CD14-positive monocyte (primary cell): ENCODE data around the gene UBE2M. TPM values are rescaled to one million over a fixed set of nuclear protein-coding genes. Genes with fewer than 3 reads are reported as not detected.

Source experiments
- DNase-seq, 3 donors: peaks; one replicate each; pipeline ENCODE4 v3.0.0-alpha.2; 2011 to 2022
- H2AFZ ChIP-seq: 2 replicates; pipeline ENCODE4 v1.6.0; 2012; ENCODE audit warnings: mild to moderate bottlenecking, low read depth, low read length, inconsistent platforms; ENCODE audit not compliant: insufficient read depth, poor library complexity, severe bottlenecking
- H3K27ac ChIP-seq, 2 donors: 1 replicate in 1 of 2; 2 replicates in 1 of 2; pipeline ENCODE4 v1.5.1; 2012 to 2013; ENCODE audit warnings: low read length in 2 of 2, control low read depth in 1 of 2, inconsistent platforms in 1 of 2, low read depth in 1 of 2, mild to moderate bottlenecking in 1 of 2
- H3K27me3 ChIP-seq, 2 donors: one replicate each; pipeline versions ENCODE4 v1.6.0 to v1.6.1; 2011 to 2013; ENCODE audit warnings: low read length in 2 of 2; ENCODE audit not compliant: control insufficient read depth in 2 of 2, insufficient read depth in 2 of 2
- H3K36me3 ChIP-seq, 2 donors: replicated peaks in 1 of 2; 1 replicate in 1 of 2; 2 replicates in 1 of 2; pipeline versions ENCODE4 v1.5.1 to v1.6.1; 2012 to 2013; ENCODE audit warnings: low read length in 2 of 2, control low read depth in 1 of 2, inconsistent platforms in 1 of 2, mild to moderate bottlenecking in 1 of 2; ENCODE audit not compliant: insufficient read depth in 2 of 2, control insufficient read depth in 1 of 2
- H3K4me1 ChIP-seq, 2 donors: 1 replicate in 1 of 2; 2 replicates in 1 of 2; pipeline versions ENCODE4 v1.5.1 to v1.6.1; 2012 to 2013; ENCODE audit warnings: low read length in 2 of 2, control low read depth in 1 of 2, inconsistent platforms in 1 of 2, mild to moderate bottlenecking in 1 of 2, moderate library complexity in 1 of 2; ENCODE audit not compliant: insufficient read depth in 2 of 2, control insufficient read depth in 1 of 2
- H3K4me2 ChIP-seq: replicated peaks from 2 replicates; pipeline ENCODE3; 2012; ENCODE audit warnings: low read length, moderate library complexity, mild to moderate bottlenecking; ENCODE audit not compliant: poor library complexity, severe bottlenecking; ENCODE audit errors: extremely low read depth
- H3K4me3 ChIP-seq, 3 experiments: fragments of 200-600 bp in 1 of 3; sonication (generic) in 1 of 3; replicated peaks in 1 of 3; 1 replicate in 2 of 3; 2 replicates in 1 of 3; pipeline ENCODE4 v1.5.1; 2011 to 2013; ENCODE audit warnings: low read length in 3 of 3, mild to moderate bottlenecking in 3 of 3, control low read depth in 2 of 3, low read depth in 2 of 3, inconsistent platforms in 1 of 3, moderate library complexity in 1 of 3
- H3K79me2 ChIP-seq: 2 replicates; pipeline ENCODE4 v1.6.0; 2012; ENCODE audit warnings: mild to moderate bottlenecking, control low read depth, inconsistent platforms, low read length, moderate library complexity; ENCODE audit not compliant: insufficient read depth
- H3K9ac ChIP-seq: 2 replicates; pipeline ENCODE4 v1.6.0; 2017; ENCODE audit warnings: low read length, mild to moderate bottlenecking; ENCODE audit not compliant: insufficient read depth, poor library complexity, severe bottlenecking
- H3K9me3 ChIP-seq, 2 donors: replicated peaks in 1 of 2; 1 replicate in 1 of 2; 2 replicates in 1 of 2; pipeline versions ENCODE4 v1.5.1 to v1.6.1; 2012 to 2013; ENCODE audit warnings: low read length in 2 of 2, control low read depth in 1 of 2; ENCODE audit not compliant: control insufficient read depth in 1 of 2, insufficient read depth in 1 of 2
- H4K20me1 ChIP-seq: 2 replicates; pipeline ENCODE4 v1.6.0; 2012; ENCODE audit warnings: mild to moderate bottlenecking, low read length, control low read depth, moderate library complexity; ENCODE audit not compliant: insufficient read depth
- H3K27ac Mint-ChIP-seq, 7 donors: one replicate each; pipeline ENCODE4 v1.8.0; 2020; ENCODE audit warnings: mild to moderate bottlenecking in 7 of 7, mixed read lengths in 7 of 7, moderate library complexity in 6 of 7, inconsistent platforms in 2 of 7
- H3K27me3 Mint-ChIP-seq, 3 donors: one replicate each; pipeline ENCODE4 v1.8.0; 2021 to 2022; ENCODE audit warnings: low read depth in 3 of 3, mild to moderate bottlenecking in 3 of 3, mixed read lengths in 3 of 3, moderate library complexity in 3 of 3, inconsistent platforms in 1 of 3
- H3K36me3 Mint-ChIP-seq, 2 donors: one replicate each; pipeline ENCODE4 v1.8.0; 2020; ENCODE audit warnings: mixed read lengths in 2 of 2, inconsistent platforms in 1 of 2, mild to moderate bottlenecking in 1 of 2
- H3K4me1 Mint-ChIP-seq: one replicate; pipeline ENCODE4 v1.8.0; 2020; ENCODE audit warnings: mild to moderate bottlenecking, mixed read lengths
- H3K4me3 Mint-ChIP-seq, 2 donors: one replicate each; pipeline ENCODE4 v1.8.0; 2020; ENCODE audit warnings: mild to moderate bottlenecking in 2 of 2, mixed read lengths in 2 of 2, moderate library complexity in 1 of 2
- H3K9me3 Mint-ChIP-seq, 7 donors: one replicate each; pipeline ENCODE4 v1.8.0; 2020 to 2022; ENCODE audit warnings: mixed read lengths in 7 of 7, mild to moderate bottlenecking in 6 of 7, moderate library complexity in 6 of 7, inconsistent platforms in 2 of 7
- CTCF ChIP-seq: fragments of 200-600 bp; IDR thresholded peaks from one replicate; pipeline ENCODE4 v1.8.0; 2022; ENCODE audit warnings: antibody characterized with exemption, mild to moderate bottlenecking
- WGBS: methylation state at CpG from one replicate; pipeline ENCODE4 v1.1.5; 2013; ENCODE audit warnings: missing lambda C conversion rate; ENCODE audit not compliant: insufficient coverage; 5-methylcytosine and 5-hydroxymethylcytosine counted together
- intact Hi-C, 2 donors: fragments of 100-400 bp; cut with micrococcal nuclease; formaldehyde crosslinking; loops; one replicate each; pipeline versions ENCODE4 v1.15.0 to v1.15.1; 2023
- polyA plus RNA-seq, 3 donors: library from polyadenylated mRNA; depleted of rRNA in 1 of 3; unstranded in 2 of 3; stranded (reverse) in 1 of 3; fragments of 300-500 nt in 2 of 3; fragments of >200 nt in 1 of 3; fragmentation: Illumina TruSeq in 2 of 3; gene quantifications; 1 replicate in 2 of 3; 2 replicates in 1 of 3; pipeline ENCODE4 v1.2.3, GENCODE V29; 2012 to 2021

Gene UBE2M
- polyA plus RNA-seq, 3 donors, result 7.8 to 84.6 (median 14.3) TPM

DNA sequence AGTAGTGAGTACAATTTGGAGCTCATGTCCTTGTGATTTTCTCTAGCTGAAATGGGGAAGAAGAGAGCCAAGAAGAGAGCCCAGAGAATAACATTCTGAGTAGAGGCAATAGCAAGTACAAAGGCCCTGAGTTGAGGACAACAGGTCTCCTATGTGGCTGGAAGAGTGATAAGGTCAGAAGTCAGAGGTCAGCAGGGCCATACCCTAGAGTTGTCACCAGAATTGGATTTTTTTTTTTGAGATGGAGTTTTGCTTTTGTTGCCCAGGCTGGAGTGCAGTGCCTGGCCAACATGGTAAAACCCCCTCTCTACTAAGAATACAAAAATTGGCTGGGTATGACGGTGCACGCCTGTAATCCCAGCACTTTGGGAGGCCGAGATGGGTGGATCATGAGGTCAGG is 22.6 kb downstream of the UBE2M start:
- peaks cover 18% of the 10 kb centered on the region for H3K4me1 Mint-ChIP-seq
- H3K4me1 ChIP-seq, result peaks cover 15 to 21% of the 10 kb centered on the region in 2 donors
- H3K27me3 Mint-ChIP-seq, result peaks cover 24 to 38% (median 26%) of the 10 kb centered on the region in 3 donors
- DNase-seq, result no peak
- no peaks in the 10 kb centered on the region for H3K9me3 ChIP-seq
- H3K27me3 ChIP-seq, result peaks cover 8 to 28% of the 10 kb centered on the region in 2 donors
- H3K79me2 ChIP-seq, result no peaks in the 10 kb centered on the region
- H3K9me3 Mint-ChIP-seq, result peaks cover 0 to 7% (median 2%) of the 10 kb centered on the region in 7 donors
- H3K4me2 ChIP-seq, result no peak overlapping the region
- no peak for TF ChIP-seq CTCF
- no peaks in the 10 kb centered on the region for H3K36me3 Mint-ChIP-seq
- WGBS, result no CpG with 5 or more reads among the region's 3 CpGs
- H3K4me3 Mint-ChIP-seq, result no peak overlapping the region
- H4K20me1 ChIP-seq, result no peaks in the 10 kb centered on the region
- H3K4me3 ChIP-seq, result no peak overlapping the region
- intact Hi-C loops, result no loop called here
- H3K9ac ChIP-seq, result no peak overlapping the region
- no peak overlapping the region for H3K27ac Mint-ChIP-seq
- no peaks in the 10 kb centered on the region for H3K36me3 ChIP-seq
- H3K27ac ChIP-seq, result no peak overlapping the region
- H2AFZ ChIP-seq, result no peak overlapping the region

DNA sequence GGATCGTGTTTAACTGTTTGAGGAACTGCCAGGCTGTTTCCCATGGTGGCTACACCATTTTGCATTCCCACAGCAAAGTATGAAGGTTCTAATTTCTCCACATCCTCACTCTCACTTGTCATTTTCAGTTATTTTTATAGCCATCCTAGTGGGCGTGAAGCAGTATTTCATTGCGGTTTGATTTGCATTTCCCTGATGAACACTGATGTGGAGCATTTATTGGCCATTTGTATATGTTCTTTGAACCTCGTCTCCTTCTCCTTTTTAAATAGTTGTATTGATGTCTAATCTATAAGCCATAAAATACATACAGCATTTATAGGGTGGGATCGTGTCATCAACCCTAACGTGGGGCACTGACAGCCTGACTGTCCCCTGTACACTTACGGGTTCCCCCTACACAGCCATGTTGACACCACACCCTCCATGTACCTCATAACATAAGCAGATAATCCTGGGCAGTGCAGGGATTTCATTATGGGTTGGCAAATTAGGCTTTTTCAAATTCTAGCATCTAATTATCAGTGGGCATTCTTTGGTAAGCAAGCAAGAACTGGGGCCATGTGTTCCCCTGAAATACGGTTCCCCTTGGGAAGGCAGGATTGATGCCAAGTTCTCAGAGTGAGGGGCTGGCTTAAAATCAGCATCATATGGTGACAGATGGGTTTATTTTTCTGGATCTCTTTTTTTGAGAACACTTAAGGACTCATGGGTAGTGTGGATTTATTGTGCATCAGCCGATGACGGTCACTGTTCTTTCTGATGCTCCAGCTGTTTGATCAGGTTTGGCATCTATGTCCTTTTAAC is 27.2 kb downstream of the UBE2M start:
- Mint-ChIP-seq H3K4me1 (no peaks in the 10 kb centered on the region), H3K27ac (no peak overlapping the region), H3K9me3 (peaks cover 0 to 2% (median 0%) of the 10 kb centered on the region in 7 donors), H3K36me3 (no peaks in the 10 kb centered on the region), H3K4me3 (no peak overlapping the region), H3K27me3 (peaks cover 2 to 8% (median 4%) of the 10 kb centered on the region in 3 donors)
- WGBS, result no CpG with 5 or more reads among the region's 10 CpGs
- peaks cover 0 to 3% of the 10 kb centered on the region in 2 donors for H3K27me3 ChIP-seq
- H2AFZ ChIP-seq, result no peak overlapping the region
- H3K36me3 ChIP-seq, result no peaks in the 10 kb centered on the region
- intact Hi-C loops, result no loop called here
- no peak overlapping the region for H3K9ac ChIP-seq
- H3K79me2 ChIP-seq, result no peaks in the 10 kb centered on the region
- DNase-seq, result no peak
- no peak overlapping the region for H3K27ac ChIP-seq
- H3K4me1 ChIP-seq, result no peaks in the 10 kb centered on the region
- no peak overlapping the region for H3K4me3 ChIP-seq
- no peaks in the 10 kb centered on the region for H3K9me3 ChIP-seq
- H4K20me1 ChIP-seq, result no peaks in the 10 kb centered on the region
- no peak overlapping the region for H3K4me2 ChIP-seq
- no peak for TF ChIP-seq CTCF
